ENCODE data around the gene HPCAL1. TPM values are rescaled to one million over a fixed set of nuclear protein-coding genes. Genes with fewer than 3 reads are reported as not detected.

The HPCAL1 gene
- total and polyA plus RNA-seq, 2 donors (not counting 3 experiments of a cell fraction or from before 2014, with no cell fraction given): 56.5 to 77.4 TPM

DNA sequence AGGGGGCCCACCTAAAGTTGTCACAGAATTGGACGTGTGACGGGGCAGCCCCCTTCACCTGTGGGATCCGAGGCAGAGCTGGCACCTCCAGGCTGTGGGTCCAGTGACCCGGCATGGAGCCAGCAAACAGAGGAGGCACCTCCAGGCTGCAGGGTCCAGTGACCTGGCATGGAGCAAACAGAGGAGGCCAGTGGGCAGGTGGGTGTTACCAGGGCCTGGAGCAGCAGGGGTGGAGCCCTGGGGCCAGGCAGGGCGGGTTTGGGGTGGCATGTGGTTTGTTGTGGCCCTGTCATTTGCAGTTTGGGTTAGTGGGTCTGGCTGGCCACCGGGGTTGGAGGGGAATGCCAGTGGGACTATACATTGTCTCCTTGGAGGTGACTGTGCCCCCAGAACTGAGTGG is 68.2 kb downstream of the HPCAL1 start:
- Histone ChIP-seq H3K27ac (ENCODE audit: insufficient read depth, low read depth, low read length) (no peak overlapping the region), H3K79me2 (ENCODE audit: control insufficient read depth, insufficient read depth, low read length) (peaks cover 32% of the 10 kb centered on the region), H3K9me3 (replicated peaks; ENCODE audit: control insufficient read depth, insufficient read depth, low read length) (no peaks in the 10 kb centered on the region), H2AFZ (ENCODE audit: low read depth, low read length) (no peak overlapping the region), H3K4me3 (replicated peaks in 1 of 3; ENCODE audit: insufficient read depth in 1 of 3, low read depth in 1 of 3, low read length in 3 of 3) (no peak overlapping the region), H3K9me1 (replicated peaks; ENCODE audit: control insufficient read depth, extremely low read depth, insufficient read depth, low read length) (no peaks in the 10 kb centered on the region), H3K4me2 (ENCODE audit: insufficient read depth, low read length) (no peak overlapping the region), H3K36me3 (ENCODE audit: control insufficient read depth in 2 of 2, extremely low read depth in 1 of 2, insufficient read depth in 2 of 2, low read length in 2 of 2) (no peaks in the 10 kb centered on the region), H3K4me1 (ENCODE audit: control insufficient read depth, extremely low read depth, insufficient read depth, low read length) (no peaks in the 10 kb centered on the region), H3K9ac (replicated peaks; ENCODE audit: extremely low read depth, insufficient read depth, low read length) (no peak overlapping the region), H3K27me3 (ENCODE audit: control insufficient read depth in 2 of 2, insufficient read depth in 2 of 2, low read length in 2 of 2) (no peaks in the 10 kb centered on the region), H4K20me1 (replicated peaks; ENCODE audit: control insufficient read depth, extremely low read depth, insufficient read depth, low read length) (no peaks in the 10 kb centered on the region)
- FAIRE-seq (no peak), DNase-seq (ENCODE audit: low read depth, low spot score) (no peak)
- BruUV-seq (replicated peaks): no TSS peak
- intact Hi-C loops (cut with micrococcal nuclease): no loop called here
- dilution Hi-C loops (cut with MboI; ENCODE audit: extremely low pct_ligation_motif_present, low sequenced_read_pairs): no loop called here
- TF ChIP-seq, protein P1, sequence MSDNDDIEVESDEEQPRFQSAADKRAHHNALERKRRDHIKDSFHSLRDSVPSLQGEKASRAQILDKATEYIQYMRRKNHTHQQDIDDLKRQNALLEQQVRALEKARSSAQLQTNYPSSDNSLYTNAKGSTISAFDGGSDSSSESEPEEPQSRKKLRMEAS (IDR thresholded peaks at IDR 0.05; ENCODE audit: insufficient read depth, insufficient read length): no peak
- TF ChIP-seq FOS (IDR thresholded peaks at IDR 0.05; ENCODE audit: borderline replicate concordance, insufficient read depth, low read length) (no peak), JUN (IDR thresholded peaks at IDR 0.05; ENCODE audit: borderline replicate concordance, insufficient read depth, insufficient read length, low read depth) (no peak), GATA2 (IDR thresholded peaks at IDR 0.05; ENCODE audit: insufficient read depth, insufficient read length, low read depth, low read length) (no peak), POLR2A (IDR thresholded peaks at IDR 0.05; ENCODE audit: low read depth, low read length) (no peak), EZH2 (IDR thresholded peaks at IDR 0.05; ENCODE audit: borderline replicate concordance, low read depth, low read length, severe bottlenecking) (no peak), POLR2AphosphoS5 (IDR thresholded peaks at IDR 0.05; ENCODE audit: insufficient read depth, low read depth, low read length) (no peak), MYC (IDR thresholded peaks at IDR 0.05; ENCODE audit: low read depth, low read length) (no peak)
- TF ChIP-seq, protein P2, sequence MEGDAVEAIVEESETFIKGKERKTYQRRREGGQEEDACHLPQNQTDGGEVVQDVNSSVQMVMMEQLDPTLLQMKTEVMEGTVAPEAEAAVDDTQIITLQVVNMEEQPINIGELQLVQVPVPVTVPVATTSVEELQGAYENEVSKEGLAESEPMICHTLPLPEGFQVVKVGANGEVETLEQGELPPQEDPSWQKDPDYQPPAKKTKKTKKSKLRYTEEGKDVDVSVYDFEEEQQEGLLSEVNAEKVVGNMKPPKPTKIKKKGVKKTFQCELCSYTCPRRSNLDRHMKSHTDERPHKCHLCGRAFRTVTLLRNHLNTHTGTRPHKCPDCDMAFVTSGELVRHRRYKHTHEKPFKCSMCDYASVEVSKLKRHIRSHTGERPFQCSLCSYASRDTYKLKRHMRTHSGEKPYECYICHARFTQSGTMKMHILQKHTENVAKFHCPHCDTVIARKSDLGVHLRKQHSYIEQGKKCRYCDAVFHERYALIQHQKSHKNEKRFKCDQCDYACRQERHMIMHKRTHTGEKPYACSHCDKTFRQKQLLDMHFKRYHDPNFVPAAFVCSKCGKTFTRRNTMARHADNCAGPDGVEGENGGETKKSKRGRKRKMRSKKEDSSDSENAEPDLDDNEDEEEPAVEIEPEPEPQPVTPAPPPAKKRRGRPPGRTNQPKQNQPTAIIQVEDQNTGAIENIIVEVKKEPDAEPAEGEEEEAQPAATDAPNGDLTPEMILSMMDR (IDR thresholded peaks at IDR 0.05; ENCODE audit: extremely low read depth in 1 of 2, insufficient read depth in 1 of 2, low read depth in 1 of 2, low read length in 2 of 2): no peak
- POLR2A ChIA-PET: no interaction called here
- CTCF ChIA-PET: no interaction called here

Data from endothelial cell of umbilical vein (primary cell).